ENCODE results near the gene C10orf95. TPM values are rescaled to one million over a fixed set of nuclear protein-coding genes. Genes with fewer than 3 reads are reported as not detected.
"Not testable (repeated sequence)": the region's sequence is repeated elsewhere in the genome, so short reads cannot be mapped to it uniquely, and the experiment has no call there.

Gene C10orf95
- total and polyA plus RNA-seq, 2 donors (not counting 1 experiment from before 2014, with no cell fraction given): 0.17 TPM; not detected in 1

DNA sequence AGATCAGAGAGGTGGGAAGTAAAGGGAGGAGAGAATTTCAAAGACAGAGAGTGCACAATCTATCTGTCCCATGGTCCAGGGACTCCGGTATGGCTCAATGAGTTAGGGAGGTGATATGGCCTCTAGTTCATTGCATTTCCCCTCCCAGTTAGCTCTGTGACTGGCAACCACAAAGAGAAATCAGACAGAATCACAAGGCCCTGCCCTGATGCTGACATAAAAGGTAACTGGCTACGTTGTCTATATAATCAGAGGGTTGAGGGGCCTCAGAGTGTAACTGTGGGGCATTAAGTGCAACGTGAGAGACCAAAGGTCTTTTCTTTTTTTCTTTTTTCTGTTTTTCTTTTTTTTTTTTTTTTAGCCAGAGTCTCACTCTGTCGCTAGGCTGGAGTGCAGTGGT is 7.3 kb upstream of the C10orf95 start:
- H2AFZ ChIP-seq (ENCODE audit: low read length): no peak overlapping the region
- H3K4me1 ChIP-seq (ENCODE audit: control insufficient read depth, extremely low read depth, insufficient read depth, low read length): peaks cover 6% of the 10 kb centered on the region
- TF ChIP-seq, protein P1, sequence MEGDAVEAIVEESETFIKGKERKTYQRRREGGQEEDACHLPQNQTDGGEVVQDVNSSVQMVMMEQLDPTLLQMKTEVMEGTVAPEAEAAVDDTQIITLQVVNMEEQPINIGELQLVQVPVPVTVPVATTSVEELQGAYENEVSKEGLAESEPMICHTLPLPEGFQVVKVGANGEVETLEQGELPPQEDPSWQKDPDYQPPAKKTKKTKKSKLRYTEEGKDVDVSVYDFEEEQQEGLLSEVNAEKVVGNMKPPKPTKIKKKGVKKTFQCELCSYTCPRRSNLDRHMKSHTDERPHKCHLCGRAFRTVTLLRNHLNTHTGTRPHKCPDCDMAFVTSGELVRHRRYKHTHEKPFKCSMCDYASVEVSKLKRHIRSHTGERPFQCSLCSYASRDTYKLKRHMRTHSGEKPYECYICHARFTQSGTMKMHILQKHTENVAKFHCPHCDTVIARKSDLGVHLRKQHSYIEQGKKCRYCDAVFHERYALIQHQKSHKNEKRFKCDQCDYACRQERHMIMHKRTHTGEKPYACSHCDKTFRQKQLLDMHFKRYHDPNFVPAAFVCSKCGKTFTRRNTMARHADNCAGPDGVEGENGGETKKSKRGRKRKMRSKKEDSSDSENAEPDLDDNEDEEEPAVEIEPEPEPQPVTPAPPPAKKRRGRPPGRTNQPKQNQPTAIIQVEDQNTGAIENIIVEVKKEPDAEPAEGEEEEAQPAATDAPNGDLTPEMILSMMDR (conservative IDR thresholded peaks at IDR 0.05 in 1 of 2, IDR thresholded peaks at IDR 0.05 in 1 of 2; ENCODE audit: low read depth in 1 of 2, low read length in 2 of 2): no peak
- no peak for TF ChIP-seq EZH2 (IDR thresholded peaks at IDR 0.05; ENCODE audit: low read length, missing control alignments)
- H4K20me1 ChIP-seq (ENCODE audit: control insufficient read depth, extremely low read depth, insufficient read depth, low read length): no peaks in the 10 kb centered on the region
- no peaks in the 10 kb centered on the region for H3K27me3 ChIP-seq (ENCODE audit: control insufficient read depth, insufficient read depth, low read length)
- H3K9me3 ChIP-seq (ENCODE audit: control insufficient read depth, insufficient read depth, low read depth, low read length): no peaks in the 10 kb centered on the region
- no peaks in the 10 kb centered on the region for H3K79me2 ChIP-seq (ENCODE audit: control insufficient read depth, insufficient read depth, low read length)
- no peak for DNase-seq (ENCODE audit: low read depth in 2 of 2)
- H3K36me3 ChIP-seq (ENCODE audit: control insufficient read depth, insufficient read depth, low read length): no peaks in the 10 kb centered on the region
- H3K9ac ChIP-seq (ENCODE audit: insufficient read depth, low read length): no peak overlapping the region
- H3K4me3 ChIP-seq (replicated peaks in 1 of 4; ENCODE audit: control extremely low read depth in 1 of 4, insufficient read depth in 1 of 4, low read depth in 3 of 4, low read length in 4 of 4): no peak overlapping the region
- H3K27ac ChIP-seq (ENCODE audit: insufficient read depth, low read length): no peak overlapping the region
- H3K4me2 ChIP-seq (ENCODE audit: extremely low read depth, insufficient read depth, low read length): no peak overlapping the region

DNA sequence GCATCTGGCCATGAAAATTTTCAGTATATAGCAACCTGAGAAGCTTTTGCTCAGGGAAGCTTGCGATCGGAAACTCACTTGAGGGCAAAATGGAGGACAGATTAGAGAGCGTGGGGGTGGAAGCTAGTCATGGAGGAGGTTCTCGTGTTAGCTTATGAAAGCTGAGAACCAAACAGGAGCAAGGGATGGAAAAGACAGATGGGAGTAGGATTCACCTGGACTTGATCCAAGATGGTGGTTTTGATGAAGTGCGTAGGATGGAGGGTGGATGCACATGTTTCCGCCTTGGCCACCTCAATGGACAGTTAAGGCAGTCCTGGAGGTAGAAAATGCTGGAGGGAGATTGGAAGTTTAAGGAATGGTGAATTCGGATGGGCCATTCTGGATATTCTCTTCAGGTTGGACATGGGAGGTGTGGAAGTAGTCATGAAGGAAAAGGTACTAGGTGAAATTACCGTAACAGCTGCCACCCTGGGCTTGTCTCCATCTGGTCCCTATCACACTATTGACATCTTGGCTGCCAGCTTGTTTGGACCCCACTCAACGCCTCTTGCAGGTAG is 6.3 kb upstream of the C10orf95 start:
- TF ChIP-seq, protein P1 (conservative IDR thresholded peaks at IDR 0.05 in 1 of 2, IDR thresholded peaks at IDR 0.05 in 1 of 2; ENCODE audit: low read depth in 1 of 2, low read length in 2 of 2): no peak
- TF ChIP-seq EZH2 (IDR thresholded peaks at IDR 0.05; ENCODE audit: low read length, missing control alignments): no peak
- no peak overlapping the region for H3K4me2 ChIP-seq (ENCODE audit: extremely low read depth, insufficient read depth, low read length)
- no peak overlapping the region for H3K9ac ChIP-seq (ENCODE audit: insufficient read depth, low read length)
- H3K79me2 ChIP-seq (ENCODE audit: control insufficient read depth, insufficient read depth, low read length): no peaks in the 10 kb centered on the region
- H3K27ac ChIP-seq (ENCODE audit: insufficient read depth, low read length): no peak overlapping the region
- H2AFZ ChIP-seq (ENCODE audit: low read length): no peak overlapping the region
- H3K4me3 ChIP-seq (replicated peaks in 1 of 4; ENCODE audit: control extremely low read depth in 1 of 4, insufficient read depth in 1 of 4, low read depth in 3 of 4, low read length in 4 of 4): no peak overlapping the region
- no peaks in the 10 kb centered on the region for H3K27me3 ChIP-seq (ENCODE audit: control insufficient read depth, insufficient read depth, low read length)
- no peaks in the 10 kb centered on the region for H4K20me1 ChIP-seq (ENCODE audit: control insufficient read depth, extremely low read depth, insufficient read depth, low read length)
- H3K4me1 ChIP-seq (ENCODE audit: control insufficient read depth, extremely low read depth, insufficient read depth, low read length): peaks cover 15% of the 10 kb centered on the region
- DNase-seq (ENCODE audit: low read depth in 2 of 2): no peak
- H3K9me3 ChIP-seq (ENCODE audit: control insufficient read depth, insufficient read depth, low read depth, low read length): no peaks in the 10 kb centered on the region
- no peaks in the 10 kb centered on the region for H3K36me3 ChIP-seq (ENCODE audit: control insufficient read depth, insufficient read depth, low read length)

DNA sequence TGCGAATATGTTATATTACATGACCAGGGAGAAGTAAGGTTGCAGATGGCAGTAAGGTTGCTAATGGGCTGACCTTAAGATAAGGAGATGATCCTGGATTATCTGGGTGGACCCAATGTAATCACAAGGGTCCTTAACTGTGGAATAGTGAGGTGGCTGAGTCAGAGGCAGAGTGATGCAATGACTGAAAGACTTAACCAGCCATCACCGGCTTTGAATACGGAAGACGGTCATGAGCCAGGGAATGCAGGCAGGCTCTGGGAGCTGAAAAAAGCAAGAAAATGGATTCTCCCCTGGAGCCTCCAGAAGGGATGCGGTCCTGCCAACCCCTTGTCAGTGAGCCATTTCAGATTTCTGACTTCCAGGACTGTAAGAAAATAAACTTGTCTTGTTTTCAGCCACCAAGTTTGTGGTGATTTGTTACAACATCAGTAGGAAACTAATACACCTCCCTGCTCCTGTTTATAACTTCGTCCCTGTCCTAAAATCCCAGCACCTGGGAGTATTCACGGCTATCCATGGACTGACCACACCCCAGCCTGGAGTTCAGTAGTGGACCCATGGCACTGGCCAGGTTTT is 4.6 kb upstream of the C10orf95 start:
- no peak overlapping the region for H3K9ac ChIP-seq (ENCODE audit: insufficient read depth, low read length)
- peak overlapping the region; percentile 48 for H3K27ac ChIP-seq (ENCODE audit: insufficient read depth, low read length)

DNA sequence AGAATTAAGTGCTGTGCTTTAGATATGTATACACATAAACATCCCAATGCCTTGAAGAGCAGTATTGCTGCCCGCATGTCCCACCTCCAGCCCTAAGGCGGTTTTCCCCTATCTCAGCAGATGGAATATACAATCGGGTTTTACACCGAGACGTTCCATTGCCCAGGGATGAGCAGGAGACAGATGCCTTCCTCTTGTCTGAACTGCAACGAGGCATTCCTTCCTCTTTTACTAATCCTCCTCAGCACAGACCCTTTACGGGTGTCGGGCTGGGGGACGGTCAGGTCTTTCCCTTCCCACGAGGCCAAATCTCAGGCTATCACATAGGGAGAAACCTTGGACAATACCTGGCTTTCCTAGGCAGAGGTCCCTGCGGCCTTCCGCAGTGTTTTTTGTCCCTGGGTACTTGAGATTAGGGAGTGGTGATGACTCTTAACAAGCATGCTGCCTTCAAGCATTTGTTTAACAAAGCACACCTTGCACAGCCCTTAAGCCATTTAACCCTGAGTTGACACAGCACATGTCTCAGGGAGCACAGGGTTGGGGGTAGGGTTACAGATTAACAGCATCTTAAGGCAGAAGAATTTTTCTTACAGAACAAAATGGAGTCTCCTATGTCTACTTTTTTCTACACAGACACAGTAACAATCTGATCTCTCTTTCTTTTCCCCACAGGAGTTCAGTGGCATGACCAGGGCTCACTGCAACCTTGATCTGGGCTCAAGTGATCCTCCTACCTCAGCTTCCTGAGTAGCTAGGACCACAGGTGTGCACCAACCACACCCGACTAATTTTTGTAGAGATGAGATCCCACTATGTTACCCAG is 3.5 kb upstream of the C10orf95 start:
- H3K79me2 ChIP-seq (ENCODE audit: control insufficient read depth, insufficient read depth, low read length); H3K27ac ChIP-seq (ENCODE audit: insufficient read depth, low read length): not testable (repeated sequence)
- H3K4me1 ChIP-seq (ENCODE audit: control insufficient read depth, extremely low read depth, insufficient read depth, low read length): peaks cover 17% of the 10 kb centered on the region

More for the DNA sequence above, 4.6 kb upstream of the C10orf95 start:
- Histone ChIP-seq H3K4me3 (replicated peaks in 1 of 4; ENCODE audit: control extremely low read depth in 1 of 4, insufficient read depth in 1 of 4, low read depth in 3 of 4, low read length in 4 of 4) (no peak overlapping the region), H3K9me3 (ENCODE audit: control insufficient read depth, insufficient read depth, low read depth, low read length) (no peaks in the 10 kb centered on the region), H3K4me2 (ENCODE audit: extremely low read depth, insufficient read depth, low read length) (no peak overlapping the region), H4K20me1 (ENCODE audit: control insufficient read depth, extremely low read depth, insufficient read depth, low read length) (no peaks in the 10 kb centered on the region), H3K79me2 (ENCODE audit: control insufficient read depth, insufficient read depth, low read length) (no peaks in the 10 kb centered on the region), H2AFZ (ENCODE audit: low read length) (peak overlapping the region; percentile 19), H3K36me3 (ENCODE audit: control insufficient read depth, insufficient read depth, low read length) (no peaks in the 10 kb centered on the region), H3K4me1 (ENCODE audit: control insufficient read depth, extremely low read depth, insufficient read depth, low read length) (peaks cover 17% of the 10 kb centered on the region), H3K27me3 (ENCODE audit: control insufficient read depth, insufficient read depth, low read length) (no peaks in the 10 kb centered on the region)
- TF ChIP-seq EZH2 (IDR thresholded peaks at IDR 0.05; ENCODE audit: low read length, missing control alignments): no peak
- TF ChIP-seq, protein P1 (conservative IDR thresholded peaks at IDR 0.05 in 1 of 2, IDR thresholded peaks at IDR 0.05 in 1 of 2; ENCODE audit: low read depth in 1 of 2, low read length in 2 of 2): no peak
- peak; percentile 83 to 93 for DNase-seq (ENCODE audit: low read depth in 2 of 2)

More for the DNA sequence above, 3.5 kb upstream of the C10orf95 start:
- not testable (repeated sequence) for H2AFZ ChIP-seq (ENCODE audit: low read length); H3K36me3 ChIP-seq (ENCODE audit: control insufficient read depth, insufficient read depth, low read length); H3K9me3 ChIP-seq (ENCODE audit: control insufficient read depth, insufficient read depth, low read depth, low read length); H3K4me2 ChIP-seq (ENCODE audit: extremely low read depth, insufficient read depth, low read length); H3K4me3 ChIP-seq (replicated peaks in 1 of 4; ENCODE audit: control extremely low read depth in 1 of 4, insufficient read depth in 1 of 4, low read depth in 3 of 4, low read length in 4 of 4); H3K9ac ChIP-seq (ENCODE audit: insufficient read depth, low read length); H4K20me1 ChIP-seq (ENCODE audit: control insufficient read depth, extremely low read depth, insufficient read depth, low read length); H3K27me3 ChIP-seq (ENCODE audit: control insufficient read depth, insufficient read depth, low read length); DNase-seq (ENCODE audit: low read depth in 2 of 2)
